HG03066 (cell line): ENCODE measurements around the gene PCBP1.
A peak's percentile ranks its signal among the peaks of the same experiment; 100 is the strongest.
"Not testable (repeated sequence)": the region's sequence is repeated elsewhere in the genome, so short reads cannot be mapped to it uniquely, and the experiment has no call there.

Source experiments
- ATAC-seq: cut with Tn5 transposase; IDR thresholded peaks from one replicate; pipeline ENCODE4 v1.9.1; 2021; ENCODE audit warnings: low read depth; ENCODE audit not compliant: unreplicated experiment

Gene PCBP1

GRCh38 chr2:70086838-70087701 lies at the start of gene PCBP1:
Gene PCBP1 (plus strand): TSS chr2:70087477. CDS start chr2:70087744, 267 bp downstream.
- ATAC-seq, result peak; percentile 31

- ATAC-seq, result no peak
Measured at GRCh38 chr2:70039366-70039765, 47.9 kb upstream of the PCBP1 start.

GRCh38 chr2:70041663-70042062 lies 45.6 kb upstream of the PCBP1 start:
- ATAC-seq, result no peak

DNA sequence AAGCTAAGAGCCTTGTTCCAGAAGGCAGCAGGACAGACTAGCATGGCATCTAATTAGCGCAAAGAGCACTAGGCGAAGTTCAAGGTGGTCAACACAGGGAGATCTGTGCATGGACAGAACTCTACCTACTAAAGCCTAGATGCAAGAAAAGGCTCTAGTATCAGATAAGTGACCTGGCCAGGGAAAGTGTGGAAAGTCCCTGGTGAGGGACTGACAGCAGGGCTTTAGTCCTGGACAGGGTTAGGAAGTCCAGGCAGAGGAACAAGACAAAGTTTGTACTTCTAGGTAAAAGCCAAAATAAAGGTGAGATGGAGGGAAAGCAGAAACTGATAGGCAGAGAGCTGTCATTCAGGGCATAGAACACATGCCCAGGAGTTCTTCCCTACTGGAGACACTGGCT lies 45.0 kb upstream of the PCBP1 start:
- ATAC-seq, result no peak

- ATAC-seq, result no peak
Measured at GRCh38 chr2:70043252-70043875, 43.9 kb upstream of the PCBP1 start.

DNA sequence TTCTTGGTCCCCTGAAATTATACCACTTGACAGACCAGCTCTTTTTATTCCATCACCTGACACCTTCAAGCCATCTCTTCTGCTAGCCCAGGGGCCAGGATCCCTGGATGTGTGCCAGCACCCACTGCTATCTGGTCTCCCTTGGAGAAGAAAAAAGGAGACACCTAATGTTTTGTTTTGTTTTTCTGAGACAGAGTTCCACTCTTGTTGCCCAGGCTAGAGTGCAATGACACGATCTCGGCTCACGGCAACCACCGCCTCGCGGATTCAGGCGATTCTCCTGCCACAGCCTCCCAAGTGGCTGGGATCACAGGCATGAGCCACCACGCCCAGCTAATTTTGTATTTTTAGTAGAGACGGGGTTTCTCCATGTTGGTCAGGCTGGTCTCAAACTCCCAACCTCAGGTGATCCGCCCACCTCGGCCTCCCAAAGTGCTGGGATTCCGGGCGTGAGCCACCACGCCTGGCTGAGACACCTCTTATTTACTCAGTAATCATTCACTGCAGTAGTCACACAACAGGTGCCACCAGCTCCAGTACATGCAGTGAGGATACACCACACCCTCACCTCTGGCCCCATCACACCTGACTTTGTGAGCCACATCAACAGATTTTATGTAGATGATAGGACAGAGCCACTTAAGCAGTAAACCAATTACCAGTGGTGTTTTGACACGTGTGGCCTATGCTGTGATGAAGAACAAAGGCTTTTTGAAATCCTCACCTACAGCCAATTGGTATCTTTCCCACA lies 42.8 kb upstream of the PCBP1 start:
- no peak for ATAC-seq

DNA sequence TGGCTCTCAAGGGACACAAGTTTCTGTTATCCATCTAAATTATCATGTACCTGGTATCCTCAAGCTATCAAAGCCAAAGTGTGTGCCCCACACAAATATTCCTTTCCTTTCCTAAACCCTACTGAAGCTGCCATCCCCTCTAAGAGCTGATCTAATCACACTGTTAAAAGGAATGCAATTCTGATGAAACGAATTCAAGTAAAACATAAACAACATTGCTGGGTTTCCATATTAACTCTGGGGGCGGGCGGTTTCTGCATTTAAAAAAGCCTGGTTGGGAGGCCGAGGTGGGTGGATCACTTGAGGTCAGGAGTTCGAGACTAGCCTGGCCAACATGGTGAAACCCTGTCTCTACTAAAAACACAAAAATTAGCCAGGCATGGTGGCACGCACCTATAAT lies 41.9 kb upstream of the PCBP1 start:
- no peak for ATAC-seq

DNA sequence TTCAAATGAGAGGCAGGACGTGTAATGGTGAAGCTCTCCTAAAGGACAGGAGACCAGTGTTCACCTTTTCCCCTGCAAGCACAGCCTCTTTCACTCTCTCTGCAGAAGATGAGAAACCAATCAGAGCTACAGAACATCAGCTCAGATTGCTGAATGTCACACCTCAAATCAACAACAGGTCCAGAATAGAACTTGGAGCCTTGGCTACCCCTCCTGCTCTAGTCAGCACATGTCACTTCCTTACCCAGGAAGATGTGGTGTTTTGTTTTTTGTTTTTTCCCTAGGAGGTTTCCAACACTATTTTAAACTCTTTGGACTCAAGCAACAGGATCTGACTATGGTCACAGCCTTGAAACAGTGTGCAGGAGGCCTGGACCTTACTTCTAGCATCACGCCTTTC lies 41.3 kb upstream of the PCBP1 start:
- ATAC-seq, result no peak

GRCh38 chr2:70046534-70046933 lies 40.7 kb upstream of the PCBP1 start:
- no peak for ATAC-seq

- ATAC-seq, result no peak
Measured at GRCh38 chr2:70047451-70047850, 39.8 kb upstream of the PCBP1 start.

GRCh38 chr2:70049255-70049654 lies 38.0 kb upstream of the PCBP1 start:
- no peak for ATAC-seq

DNA sequence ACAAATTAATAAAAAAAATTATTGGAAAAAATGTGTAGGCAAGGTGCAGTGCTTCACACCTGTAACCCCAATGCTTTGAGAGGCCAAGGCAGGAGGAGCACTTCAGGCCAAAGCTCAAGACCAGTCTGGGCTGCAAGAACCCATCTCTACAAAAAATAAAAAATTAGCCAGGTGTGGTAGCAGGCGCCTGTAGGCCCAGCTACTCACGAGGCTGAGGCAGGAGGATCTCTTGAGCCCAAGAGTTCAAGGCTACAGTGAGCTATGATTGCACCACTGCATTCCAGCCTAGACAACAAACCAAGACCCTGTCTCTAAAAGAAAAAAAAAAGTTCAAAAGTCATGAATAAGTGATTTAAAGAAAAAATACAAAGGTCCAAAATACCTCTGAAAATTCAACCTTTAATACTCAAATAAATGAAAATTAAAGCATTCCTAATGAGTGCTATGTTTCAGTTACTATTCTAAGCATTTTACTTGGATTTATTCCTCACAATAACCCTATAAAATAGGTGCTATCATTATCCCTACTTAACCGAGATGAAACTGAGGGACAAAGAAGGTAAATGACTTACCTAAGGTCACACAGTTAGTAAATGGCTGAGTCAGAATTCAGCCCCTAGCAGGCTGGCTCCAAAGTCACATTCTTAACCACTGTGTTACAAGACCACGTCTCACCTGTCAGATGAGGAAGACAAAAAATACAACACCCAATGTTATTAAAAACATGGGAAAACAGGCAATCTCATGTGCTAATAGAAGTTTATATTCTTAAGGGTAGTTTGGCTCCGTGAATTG lies 36.4 kb upstream of the PCBP1 start:
- ATAC-seq, result no peak

GRCh38 chr2:70055259-70055658 lies 32.0 kb upstream of the PCBP1 start:
- not testable (repeated sequence) for ATAC-seq

- no peak for ATAC-seq
Measured at GRCh38 chr2:70061317-70061716, 26.0 kb upstream of the PCBP1 start.

- no peak for ATAC-seq
Measured at GRCh38 chr2:70062270-70062669, 25.0 kb upstream of the PCBP1 start.

DNA sequence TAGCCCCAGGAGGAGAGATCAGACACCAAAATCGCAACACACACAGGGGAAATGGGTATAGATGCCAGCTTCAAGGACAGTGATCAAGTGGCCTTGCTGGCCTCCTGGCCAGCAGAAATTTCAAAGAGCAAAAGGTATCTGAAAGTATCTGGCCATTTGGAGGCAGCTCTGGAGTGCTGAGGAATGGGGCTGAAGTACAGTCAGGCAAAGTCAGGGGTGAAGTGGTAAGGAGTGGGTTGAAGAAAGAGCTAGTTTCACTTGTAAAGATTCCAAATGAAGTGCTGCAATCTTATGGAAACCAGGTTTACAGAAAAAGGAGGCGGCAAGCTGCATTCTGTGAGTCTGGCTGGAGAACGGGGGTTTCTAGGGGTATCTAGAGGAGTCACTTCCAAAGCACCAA lies 19.2 kb upstream of the PCBP1 start:
- no peak for ATAC-seq

- ATAC-seq, result peak; percentile 70
Measured at GRCh38 chr2:70069049-70069448, 18.2 kb upstream of the PCBP1 start.

GRCh38 chr2:70070542-70071268 lies 16.6 kb upstream of the PCBP1 start:
- peak; percentile 65 for ATAC-seq

DNA sequence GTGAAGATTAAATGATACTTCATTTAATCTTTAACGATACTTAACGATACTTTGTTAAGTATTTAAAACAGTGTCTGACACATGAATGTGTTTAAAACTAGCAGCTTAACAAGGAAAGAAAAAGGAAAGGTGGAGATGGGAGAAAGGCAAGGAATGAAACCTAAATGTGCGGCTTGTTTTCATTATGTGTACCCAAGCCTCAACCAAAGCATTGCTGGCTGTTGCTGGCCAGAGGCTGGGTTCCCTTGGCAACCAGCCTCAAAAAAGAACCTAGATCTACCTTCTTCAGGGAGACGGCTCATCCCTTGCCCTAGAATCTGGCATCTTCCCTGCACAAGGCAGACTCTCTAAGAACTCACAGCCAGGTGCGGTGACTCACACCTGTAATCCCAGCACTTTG lies 13.8 kb upstream of the PCBP1 start:
- no peak for ATAC-seq

- no peak for ATAC-seq
Measured at GRCh38 chr2:70078384-70078783, 8.9 kb upstream of the PCBP1 start.
